ENCODE results near the gene ZNF821.

- TF ChIP-seq CTCF (IDR thresholded peaks at IDR 0.05) (no peak), EZH2 (IDR thresholded peaks at IDR 0.05) (no peak), EZH2phosphoT487 (IDR thresholded peaks at IDR 0.05) (no peak)
Observed at GRCh38 chr16:71931599-71931998, 47.6 kb upstream of the ZNF821 start.
